Measurements from ENCODE around the gene FAM163A.

FAM163A gene

DNA sequence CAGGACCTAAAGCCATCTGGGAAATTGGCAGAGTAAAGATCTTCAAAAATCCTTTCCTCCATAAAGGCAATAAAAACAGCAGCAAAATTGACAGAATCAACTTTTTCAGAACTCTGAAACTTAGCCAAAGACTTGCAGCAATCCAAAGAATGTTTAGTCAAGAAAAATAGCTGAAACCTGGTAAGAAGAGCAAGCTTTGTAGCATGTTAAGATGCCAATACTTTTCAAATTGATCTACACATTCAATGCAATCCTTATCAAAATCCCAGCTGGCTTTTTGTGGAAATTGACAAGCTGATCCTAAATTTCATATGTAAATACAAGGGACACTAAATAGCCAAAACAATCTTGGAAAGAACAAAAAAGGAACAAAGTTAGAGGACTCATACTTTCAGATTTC lies 23.8 kb upstream of the FAM163A start:
- no peak for TF ChIP-seq TAF1 (IDR thresholded peaks at IDR 0.05; ENCODE audit: low read depth, low read length)
- DNase-seq (ENCODE audit: insufficient read length, low spot score) (no peak), FAIRE-seq (no peak)

GRCh38 chr1:179728271-179728670 lies 14.8 kb upstream of the FAM163A start:
- no peak for TF ChIP-seq TAF1 (IDR thresholded peaks at IDR 0.05; ENCODE audit: low read depth, low read length)
- no peak for TF ChIP-seq POLR2A (IDR thresholded peaks at IDR 0.05; ENCODE audit: low read depth, low read length)
- FAIRE-seq (no peak), DNase-seq (ENCODE audit: insufficient read length, low spot score) (no peak)

DNA sequence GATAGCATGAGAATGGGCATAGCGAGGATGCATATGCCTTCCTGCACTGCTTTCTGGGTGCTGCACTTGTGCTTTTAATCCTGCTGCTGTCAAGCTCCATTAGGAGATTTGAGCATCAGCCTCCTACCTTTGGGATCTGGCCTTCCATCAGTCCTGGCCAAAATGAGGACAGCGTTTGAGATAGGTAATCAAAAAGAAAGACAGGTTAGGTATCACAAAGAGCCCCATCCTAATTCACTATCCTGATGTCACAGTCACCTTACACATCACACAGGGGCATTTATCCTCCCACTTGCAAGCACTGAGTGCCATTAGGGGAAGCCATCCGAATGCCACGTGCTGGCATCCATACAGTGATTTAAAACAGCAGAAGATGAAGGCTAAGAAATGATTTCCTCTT lies 13.2 kb upstream of the FAM163A start:
- TF ChIP-seq SPI1 (IDR thresholded peaks at IDR 0.05; ENCODE audit: low read depth, low read length), result no peak
- no peak for TF ChIP-seq POLR2AphosphoS5 (IDR thresholded peaks at IDR 0.05; ENCODE audit: low read depth, low read length)
- no peak for TF ChIP-seq TAF1 (IDR thresholded peaks at IDR 0.05; ENCODE audit: low read depth, low read length)
- TF ChIP-seq POU2F2 (IDR thresholded peaks at IDR 0.05; ENCODE audit: low read depth, low read length), result no peak
- no peak for TF ChIP-seq PAX5 (IDR thresholded peaks at IDR 0.05; ENCODE audit: insufficient read depth, low read length, severe bottlenecking)
- TF ChIP-seq POLR2A (IDR thresholded peaks at IDR 0.05; ENCODE audit: low read depth, low read length), result no peak
- FAIRE-seq, result no peak
- no peak for DNase-seq (ENCODE audit: insufficient read length, low spot score)

DNA sequence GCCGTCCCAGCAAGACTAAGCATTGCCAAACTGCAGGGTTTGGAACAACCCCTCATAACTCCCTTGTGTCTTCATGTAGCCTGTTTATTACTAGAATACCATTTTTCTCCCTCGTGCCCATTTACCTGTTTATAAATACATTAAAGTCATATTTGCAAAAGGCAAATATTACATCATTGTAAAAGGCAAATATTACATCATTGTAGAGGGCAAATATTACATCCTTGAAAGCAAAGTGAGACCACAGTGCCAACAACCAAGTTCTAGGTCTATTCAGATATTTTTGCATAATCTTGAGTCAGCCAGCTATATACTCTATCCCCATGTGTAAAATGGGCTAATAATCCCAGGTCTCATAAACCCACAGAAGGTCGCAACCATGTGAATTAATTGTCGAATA lies 11.4 kb upstream of the FAM163A start:
- no peak for TF ChIP-seq SPI1 (IDR thresholded peaks at IDR 0.05; ENCODE audit: low read depth, low read length)
- TF ChIP-seq POLR2AphosphoS5 (IDR thresholded peaks at IDR 0.05; ENCODE audit: low read depth, low read length), result no peak
- TF ChIP-seq POU2F2 (IDR thresholded peaks at IDR 0.05; ENCODE audit: low read depth, low read length), result no peak
- TF ChIP-seq PAX5 (IDR thresholded peaks at IDR 0.05; ENCODE audit: insufficient read depth, low read length, severe bottlenecking), result no peak
- TF ChIP-seq TAF1 (IDR thresholded peaks at IDR 0.05; ENCODE audit: low read depth, low read length), result no peak
- TF ChIP-seq POLR2A (IDR thresholded peaks at IDR 0.05; ENCODE audit: low read depth, low read length), result no peak
- DNase-seq (ENCODE audit: insufficient read length, low spot score), result no peak
- no peak for FAIRE-seq

DNA sequence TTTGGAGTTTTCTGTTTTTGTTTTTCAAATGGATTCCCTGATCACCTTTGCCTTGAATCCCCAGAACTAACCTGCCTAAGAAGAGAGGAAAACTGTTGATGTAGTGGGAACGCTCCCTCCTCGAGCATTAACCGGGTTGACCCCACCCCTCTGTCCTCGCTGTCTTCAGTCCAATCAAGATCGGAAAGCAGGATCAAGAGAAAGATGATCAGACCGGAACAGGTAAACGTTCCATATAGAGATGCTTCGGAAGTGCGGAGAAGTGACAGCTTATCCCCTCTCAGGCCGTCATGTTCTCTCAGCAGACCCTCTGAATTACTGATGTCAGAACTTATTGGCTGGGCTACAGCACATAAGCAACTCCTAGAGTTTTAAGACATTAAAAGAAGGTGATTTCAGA lies 800 bp upstream of the FAM163A start:
- TF ChIP-seq PAX5 (IDR thresholded peaks at IDR 0.05; ENCODE audit: insufficient read depth, low read length, severe bottlenecking) (no peak), POU2F2 (IDR thresholded peaks at IDR 0.05; ENCODE audit: low read depth, low read length) (no peak), SPI1 (IDR thresholded peaks at IDR 0.05; ENCODE audit: low read depth, low read length) (no peak), TAF1 (IDR thresholded peaks at IDR 0.05; ENCODE audit: low read depth, low read length) (no peak), POLR2A (IDR thresholded peaks at IDR 0.05; ENCODE audit: low read depth, low read length) (no peak), POLR2AphosphoS5 (IDR thresholded peaks at IDR 0.05; ENCODE audit: low read depth, low read length) (no peak)
- FAIRE-seq (no peak), DNase-seq (ENCODE audit: insufficient read length, low spot score) (no peak)

GRCh38 chr1:179743679-179744400 lies 749 bp downstream of the FAM163A start:
- TF ChIP-seq POLR2A (IDR thresholded peaks at IDR 0.05; ENCODE audit: low read depth, low read length) (no peak), SPI1 (IDR thresholded peaks at IDR 0.05; ENCODE audit: low read depth, low read length) (no peak), POLR2AphosphoS5 (IDR thresholded peaks at IDR 0.05; ENCODE audit: low read depth, low read length) (no peak)
- DNase-seq (ENCODE audit: insufficient read length, low spot score) (no peak), FAIRE-seq (no peak)

DNA sequence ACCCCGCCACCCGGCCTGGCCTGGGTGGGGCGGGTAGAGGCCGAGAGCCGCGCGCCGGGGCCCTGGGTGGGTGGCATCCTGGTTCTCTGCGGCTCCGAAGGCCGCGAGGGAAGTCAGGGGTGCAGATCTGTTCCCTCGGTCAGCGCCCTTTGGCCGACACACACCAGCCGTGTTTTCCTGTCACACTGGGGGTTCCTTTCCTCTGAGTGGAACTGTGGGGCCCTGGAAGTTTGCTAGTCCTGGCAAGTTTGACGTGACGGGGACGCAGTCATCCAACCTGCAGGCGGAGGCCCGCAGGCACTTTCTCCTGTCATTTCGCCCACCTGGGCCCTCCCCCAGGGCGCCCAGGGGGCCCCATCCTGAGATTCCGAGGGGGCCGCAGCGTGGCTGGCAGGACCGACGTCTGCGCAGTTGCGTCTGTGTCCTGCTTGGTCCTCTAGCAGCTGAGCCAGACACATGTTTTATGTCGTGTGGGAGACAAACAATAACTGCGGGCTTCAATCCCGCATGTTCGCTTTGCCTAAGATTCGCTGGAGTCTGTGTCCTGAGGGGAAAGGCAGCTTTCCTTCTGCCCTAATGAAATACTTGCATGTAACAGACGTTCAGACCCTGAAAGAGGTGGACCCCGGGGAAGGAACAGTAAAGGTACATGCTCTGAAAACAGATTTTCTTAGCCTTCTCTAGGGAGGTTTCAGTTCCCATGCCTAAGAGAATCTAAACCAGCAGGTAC lies 1.5 kb downstream of the FAM163A start:
- no peak for FAIRE-seq
- TF ChIP-seq POU2F2 (IDR thresholded peaks at IDR 0.05; ENCODE audit: low read depth, low read length) (no peak), SPI1 (IDR thresholded peaks at IDR 0.05; ENCODE audit: low read depth, low read length) (no peak)
- no peak for DNase-seq (ENCODE audit: insufficient read length, low spot score)

DNA sequence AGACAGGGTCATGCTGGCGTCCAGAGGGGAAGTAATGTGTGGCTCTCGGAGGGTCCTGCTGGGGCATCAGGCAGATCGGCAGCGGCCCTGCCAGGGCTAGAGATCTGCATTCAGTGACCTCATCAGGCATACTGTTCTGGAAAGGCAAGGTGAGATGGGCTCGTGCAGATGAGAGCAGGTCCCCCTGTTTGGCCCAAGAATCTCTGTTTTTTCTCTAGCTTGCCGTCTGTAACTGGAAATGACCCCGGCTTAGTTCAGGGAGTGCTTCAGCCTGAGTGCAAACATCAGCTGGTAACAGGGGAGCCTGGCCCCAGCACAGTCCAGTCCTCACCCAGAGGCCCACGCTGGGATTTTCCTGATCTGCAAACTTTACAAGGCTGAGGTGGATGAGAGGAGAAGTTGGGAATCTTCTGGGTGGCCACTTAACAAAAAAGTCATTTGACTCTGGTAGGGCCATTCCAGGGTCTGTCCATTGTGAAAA lies 2.1 kb downstream of the FAM163A start:
- TF ChIP-seq POLR2A (IDR thresholded peaks at IDR 0.05; ENCODE audit: low read depth, low read length), result no peak
- no peak for TF ChIP-seq POLR2AphosphoS5 (IDR thresholded peaks at IDR 0.05; ENCODE audit: low read depth, low read length)
- no peak for TF ChIP-seq POU2F2 (IDR thresholded peaks at IDR 0.05; ENCODE audit: low read depth, low read length)
- no peak for TF ChIP-seq SPI1 (IDR thresholded peaks at IDR 0.05; ENCODE audit: low read depth, low read length)
- no peak for TF ChIP-seq TAF1 (IDR thresholded peaks at IDR 0.05; ENCODE audit: low read depth, low read length)
- TF ChIP-seq PAX5 (IDR thresholded peaks at IDR 0.05; ENCODE audit: insufficient read depth, low read length, severe bottlenecking), result no peak
- FAIRE-seq, result no peak
- DNase-seq (ENCODE audit: insufficient read length, low spot score), result no peak

DNA sequence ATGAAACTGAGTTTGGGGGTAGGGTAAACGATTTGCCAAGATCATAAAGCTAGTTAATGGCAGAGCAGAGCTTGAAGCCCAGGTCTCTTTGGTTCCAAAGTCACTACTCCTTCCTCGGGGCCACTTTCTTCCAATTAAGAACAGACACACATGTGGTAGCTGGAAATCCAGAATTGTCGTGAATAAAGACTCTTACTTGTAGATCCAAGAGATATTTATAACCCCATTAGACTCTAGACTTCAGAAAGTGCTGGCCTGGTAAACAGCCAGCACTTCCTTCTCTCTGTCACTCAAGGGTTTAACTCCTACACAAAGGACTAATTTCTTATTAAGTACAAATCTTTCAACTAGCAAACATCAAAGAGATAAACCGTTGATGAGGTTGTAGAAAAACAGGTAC lies 2.7 kb downstream of the FAM163A start:
- FAIRE-seq (no peak), DNase-seq (ENCODE audit: insufficient read length, low spot score) (no peak)
- no peak for TF ChIP-seq TAF1 (IDR thresholded peaks at IDR 0.05; ENCODE audit: low read depth, low read length)

- no peak for TF ChIP-seq TAF1 (IDR thresholded peaks at IDR 0.05; ENCODE audit: low read depth, low read length)
- no peak for TF ChIP-seq POU2F2 (IDR thresholded peaks at IDR 0.05; ENCODE audit: low read depth, low read length)
- no peak for TF ChIP-seq SPI1 (IDR thresholded peaks at IDR 0.05; ENCODE audit: low read depth, low read length)
- TF ChIP-seq POLR2AphosphoS5 (IDR thresholded peaks at IDR 0.05; ENCODE audit: low read depth, low read length), result no peak
- TF ChIP-seq POLR2A (IDR thresholded peaks at IDR 0.05; ENCODE audit: low read depth, low read length), result no peak
- TF ChIP-seq PAX5 (IDR thresholded peaks at IDR 0.05; ENCODE audit: insufficient read depth, low read length, severe bottlenecking), result no peak
- DNase-seq (ENCODE audit: insufficient read length, low spot score) (no peak), FAIRE-seq (no peak)
Observed at GRCh38 chr1:179747611-179748010, 4.5 kb downstream of the FAM163A start.

Measured in GM12891 (cell line).